GM12878 (cell line): ENCODE results near the gene MANBA.

Experiments used
- GABPA ChIP-seq: IDR thresholded peaks from 2 replicates; pipeline ENCODE4 v1.6.1; 2014; ENCODE audit warnings: antibody characterized with exemption, low read depth, mild to moderate bottlenecking, inconsistent platforms
- SIN3A ChIP-seq: IDR thresholded peaks from 2 replicates; pipeline ENCODE4 v1.6.1; 2012; ENCODE audit warnings: low read depth, low read length, improper control_type of control experiment
- TF ChIP-seq, protein P1 (sequence below): IDR thresholded peaks from 2 replicates; pipeline ENCODE4 v1.6.1; 2012; ENCODE audit warnings: mild to moderate bottlenecking, low read depth, low read length

- TF ChIP-seq, protein P1, sequence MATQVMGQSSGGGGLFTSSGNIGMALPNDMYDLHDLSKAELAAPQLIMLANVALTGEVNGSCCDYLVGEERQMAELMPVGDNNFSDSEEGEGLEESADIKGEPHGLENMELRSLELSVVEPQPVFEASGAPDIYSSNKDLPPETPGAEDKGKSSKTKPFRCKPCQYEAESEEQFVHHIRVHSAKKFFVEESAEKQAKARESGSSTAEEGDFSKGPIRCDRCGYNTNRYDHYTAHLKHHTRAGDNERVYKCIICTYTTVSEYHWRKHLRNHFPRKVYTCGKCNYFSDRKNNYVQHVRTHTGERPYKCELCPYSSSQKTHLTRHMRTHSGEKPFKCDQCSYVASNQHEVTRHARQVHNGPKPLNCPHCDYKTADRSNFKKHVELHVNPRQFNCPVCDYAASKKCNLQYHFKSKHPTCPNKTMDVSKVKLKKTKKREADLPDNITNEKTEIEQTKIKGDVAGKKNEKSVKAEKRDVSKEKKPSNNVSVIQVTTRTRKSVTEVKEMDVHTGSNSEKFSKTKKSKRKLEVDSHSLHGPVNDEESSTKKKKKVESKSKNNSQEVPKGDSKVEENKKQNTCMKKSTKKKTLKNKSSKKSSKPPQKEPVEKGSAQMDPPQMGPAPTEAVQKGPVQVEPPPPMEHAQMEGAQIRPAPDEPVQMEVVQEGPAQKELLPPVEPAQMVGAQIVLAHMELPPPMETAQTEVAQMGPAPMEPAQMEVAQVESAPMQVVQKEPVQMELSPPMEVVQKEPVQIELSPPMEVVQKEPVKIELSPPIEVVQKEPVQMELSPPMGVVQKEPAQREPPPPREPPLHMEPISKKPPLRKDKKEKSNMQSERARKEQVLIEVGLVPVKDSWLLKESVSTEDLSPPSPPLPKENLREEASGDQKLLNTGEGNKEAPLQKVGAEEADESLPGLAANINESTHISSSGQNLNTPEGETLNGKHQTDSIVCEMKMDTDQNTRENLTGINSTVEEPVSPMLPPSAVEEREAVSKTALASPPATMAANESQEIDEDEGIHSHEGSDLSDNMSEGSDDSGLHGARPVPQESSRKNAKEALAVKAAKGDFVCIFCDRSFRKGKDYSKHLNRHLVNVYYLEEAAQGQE = no peak
- no peak for TF ChIP-seq SIN3A
- no peak for TF ChIP-seq GABPA
These were observed 156.4 kb downstream of the MANBA start for GRCh38 chr4:102604222-102604940.
